BJ (cell line): ENCODE results near the gene ADAMTSL5. TPM values are rescaled to one million over a fixed set of nuclear protein-coding genes. Genes with fewer than 3 reads are reported as not detected.

Source experiments
- CTCF ChIA-PET: fragments of 350-600 bp; formaldehyde crosslinking; extraction: SDS; loops from one replicate; lab custom pipeline; 2021; ENCODE audit warnings: antibody characterized with exemption, inconsistent platforms; lab: Yijun Ruan, JAX
- POLR2A ChIA-PET: fragments of 300-600 bp; sonication (Branson Sonifier 250); formaldehyde crosslinking; extraction: SDS; loops from one replicate; lab custom pipeline; 2021; ENCODE audit warnings: antibody characterized with exemption; lab: Charles Lee
- DNase-seq: peaks from one replicate; pipeline ENCODE4 v3.0.0-alpha.2; 2011; ENCODE audit warnings: low read depth
- H3K27me3 ChIP-seq: 2 replicates; pipeline ENCODE4 v1.6.0; 2011; ENCODE audit warnings: low read length; ENCODE audit not compliant: control insufficient read depth, insufficient read depth
- H3K36me3 ChIP-seq: 2 replicates; pipeline ENCODE4 v1.5.1; 2011; ENCODE audit warnings: low read length; ENCODE audit not compliant: control insufficient read depth, insufficient read depth
- H3K4me3 ChIP-seq: 2 replicates; pipeline ENCODE4 v1.5.1; 2011; ENCODE audit warnings: low read depth, mild to moderate bottlenecking, control low read depth, low read length
- polyA plus RNA-seq: library from polyadenylated mRNA; depleted of rRNA; stranded (reverse); fragments of >200 nt; gene quantifications from 2 replicates; pipeline ENCODE4 v1.2.3, GENCODE V29; 2011
- TF ChIP-seq, protein P1 (sequence below): IDR thresholded peaks from 2 replicates; pipeline ENCODE4 v1.5.1; 2011; ENCODE audit warnings: low read depth, mild to moderate bottlenecking, control low read depth, inconsistent platforms, low read length, moderate library complexity; ENCODE audit not compliant: insufficient read depth

The ADAMTSL5 gene
- polyA plus RNA-seq, 1 experiment = 21.5 TPM

DNA sequence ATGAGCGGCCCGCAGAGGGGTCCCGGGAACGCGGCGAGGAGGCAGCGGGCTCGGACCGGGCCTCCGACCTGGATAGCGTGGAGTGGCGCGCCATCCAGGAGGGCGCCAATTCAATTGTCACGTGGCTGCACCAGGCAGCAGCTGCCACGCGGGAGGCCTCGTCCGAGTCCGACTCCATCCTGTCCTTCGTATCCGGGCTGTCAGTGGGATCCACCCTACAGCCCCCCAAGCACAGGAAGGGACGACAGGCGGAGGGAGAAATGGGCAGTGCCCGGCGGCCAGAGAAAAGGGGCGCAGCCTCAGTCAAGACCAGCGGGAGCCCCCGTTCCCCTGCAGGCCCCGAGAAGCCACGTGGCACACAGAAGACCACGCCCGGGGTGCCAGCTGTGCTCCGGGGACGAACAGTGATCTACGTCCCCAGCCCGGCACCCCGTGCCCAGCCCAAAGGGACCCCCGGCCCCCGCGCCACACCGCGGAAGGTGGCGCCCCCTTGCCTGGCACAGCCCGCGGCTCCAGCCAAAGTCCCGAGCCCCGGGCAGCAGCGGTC, 44.5 kb downstream of the ADAMTSL5 start:
- TF ChIP-seq, protein P1, sequence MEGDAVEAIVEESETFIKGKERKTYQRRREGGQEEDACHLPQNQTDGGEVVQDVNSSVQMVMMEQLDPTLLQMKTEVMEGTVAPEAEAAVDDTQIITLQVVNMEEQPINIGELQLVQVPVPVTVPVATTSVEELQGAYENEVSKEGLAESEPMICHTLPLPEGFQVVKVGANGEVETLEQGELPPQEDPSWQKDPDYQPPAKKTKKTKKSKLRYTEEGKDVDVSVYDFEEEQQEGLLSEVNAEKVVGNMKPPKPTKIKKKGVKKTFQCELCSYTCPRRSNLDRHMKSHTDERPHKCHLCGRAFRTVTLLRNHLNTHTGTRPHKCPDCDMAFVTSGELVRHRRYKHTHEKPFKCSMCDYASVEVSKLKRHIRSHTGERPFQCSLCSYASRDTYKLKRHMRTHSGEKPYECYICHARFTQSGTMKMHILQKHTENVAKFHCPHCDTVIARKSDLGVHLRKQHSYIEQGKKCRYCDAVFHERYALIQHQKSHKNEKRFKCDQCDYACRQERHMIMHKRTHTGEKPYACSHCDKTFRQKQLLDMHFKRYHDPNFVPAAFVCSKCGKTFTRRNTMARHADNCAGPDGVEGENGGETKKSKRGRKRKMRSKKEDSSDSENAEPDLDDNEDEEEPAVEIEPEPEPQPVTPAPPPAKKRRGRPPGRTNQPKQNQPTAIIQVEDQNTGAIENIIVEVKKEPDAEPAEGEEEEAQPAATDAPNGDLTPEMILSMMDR = no peak
- ChIA-PET POLR2A (no interaction called here), CTCF (interaction anchor here (1.2 to 4.3 kb wide), 4 partner anchors 10 to 24 kb away, joined by 4 to 21 read pairs (median 5); no protein-coding TSS in a partner anchor)
- peak overlapping the region; percentile 11 for H3K4me3 ChIP-seq
- DNase-seq = no peak
- no peaks in the 10 kb centered on the region for H3K36me3 ChIP-seq
- peaks cover 25% of the 10 kb centered on the region for H3K27me3 ChIP-seq

DNA sequence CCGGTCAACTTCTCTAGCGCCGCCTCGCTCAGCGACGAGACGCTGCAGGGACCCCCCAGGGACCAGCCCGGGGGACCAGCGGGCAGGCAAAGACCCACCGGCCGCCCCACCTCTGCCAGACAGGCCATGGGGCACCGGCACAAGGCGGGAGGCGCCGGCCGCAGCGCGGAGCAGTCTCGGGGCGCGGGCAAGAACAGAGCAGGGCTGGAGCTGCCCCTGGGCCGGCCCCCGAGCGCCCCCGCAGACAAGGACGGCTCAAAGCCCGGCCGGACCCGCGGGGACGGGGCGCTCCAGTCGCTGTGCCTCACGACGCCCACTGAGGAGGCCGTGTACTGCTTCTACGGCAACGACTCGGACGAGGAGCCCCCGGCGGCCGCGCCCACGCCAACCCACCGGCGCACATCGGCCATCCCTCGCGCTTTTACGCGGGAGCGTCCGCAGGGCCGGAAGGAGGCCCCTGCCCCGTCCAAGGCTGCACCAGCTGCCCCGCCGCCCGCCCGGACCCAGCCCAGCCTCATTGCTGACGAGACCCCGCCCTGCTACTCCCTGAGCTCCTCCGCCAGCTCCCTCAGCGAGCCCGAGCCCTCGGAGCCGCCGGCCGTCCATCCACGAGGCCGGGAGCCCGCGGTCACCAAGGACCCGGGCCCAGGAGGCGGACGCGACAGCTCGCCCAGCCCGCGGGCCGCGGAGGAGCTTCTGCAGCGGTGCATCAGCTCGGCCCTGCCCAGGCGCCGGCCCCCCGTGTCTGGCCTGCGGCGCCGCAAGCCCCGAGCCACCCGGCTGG, 45.1 kb downstream of the ADAMTSL5 start:
- DNase-seq = no peak
- Histone ChIP-seq H3K4me3 (no peak overlapping the region), H3K27me3 (peaks cover 25% of the 10 kb centered on the region), H3K36me3 (no peaks in the 10 kb centered on the region)
- CTCF ChIA-PET = interaction anchor here (0.9 to 4.3 kb wide), 5 partner anchors 9 to 35 kb away, joined by 3 to 21 read pairs (median 5); no protein-coding TSS in a partner anchor
- TF ChIP-seq, protein P1 = no peak
- POLR2A ChIA-PET = no interaction called here

DNA sequence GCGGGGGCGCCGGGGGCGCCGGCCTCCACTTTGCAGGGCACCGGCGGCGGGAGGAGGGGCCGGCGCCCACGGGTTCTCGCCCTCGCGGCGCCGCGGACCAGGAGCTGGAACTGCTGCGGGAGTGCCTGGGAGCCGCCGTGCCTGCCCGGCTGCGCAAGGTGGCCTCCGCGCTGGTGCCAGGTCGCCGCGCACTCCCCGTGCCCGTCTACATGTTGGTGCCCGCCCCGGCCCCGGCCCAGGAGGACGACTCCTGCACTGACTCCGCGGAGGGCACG, 45.7 kb downstream of the ADAMTSL5 start:
- no peak for DNase-seq
- ChIA-PET CTCF (interaction anchor here (0.9 to 4.3 kb wide), 5 partner anchors 9 to 36 kb away, joined by 3 to 21 read pairs (median 5); no protein-coding TSS in a partner anchor), POLR2A (no interaction called here)
- Histone ChIP-seq H3K27me3 (peaks cover 23% of the 10 kb centered on the region), H3K36me3 (no peaks in the 10 kb centered on the region), H3K4me3 (no peak overlapping the region)
- TF ChIP-seq, protein P1 = no peak

DNA sequence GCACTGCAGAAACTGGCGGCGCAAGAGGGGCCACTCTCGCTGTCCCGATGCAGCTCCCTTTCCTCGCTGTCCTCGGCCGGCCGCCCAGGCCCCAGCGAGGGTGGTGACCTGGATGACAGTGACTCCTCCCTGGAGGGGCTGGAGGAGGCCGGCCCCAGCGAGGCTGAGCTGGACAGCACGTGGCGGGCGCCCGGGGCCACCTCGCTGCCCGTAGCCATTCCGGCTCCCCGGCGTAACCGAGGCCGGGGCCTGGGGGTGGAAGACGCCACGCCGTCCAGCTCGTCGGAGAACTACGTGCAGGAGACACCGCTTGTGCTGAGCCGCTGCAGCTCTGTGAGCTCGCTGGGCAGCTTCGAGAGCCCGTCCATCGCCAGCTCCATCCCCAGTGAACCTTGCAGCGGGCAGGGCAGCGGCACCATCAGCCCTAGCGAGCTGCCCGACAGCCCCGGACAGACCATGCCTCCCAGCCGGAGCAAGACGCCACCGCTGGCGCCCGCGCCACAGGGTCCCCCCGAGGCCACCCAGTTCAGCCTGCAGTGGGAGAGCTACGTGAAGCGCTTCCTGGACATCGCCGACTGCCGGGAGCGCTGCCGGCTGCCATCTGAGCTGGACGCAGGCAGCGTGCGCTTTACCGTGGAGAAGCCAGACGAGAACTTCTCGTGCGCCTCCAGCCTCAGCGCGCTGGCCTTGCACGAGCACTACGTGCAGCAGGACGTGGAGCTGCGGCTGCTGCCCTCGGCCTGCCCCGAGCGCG, 46.2 kb downstream of the ADAMTSL5 start:
- peaks cover 19% of the 10 kb centered on the region for H3K27me3 ChIP-seq
- CTCF ChIA-PET = interaction anchor here (0.7 to 4.3 kb wide), 7 partner anchors 8 to 79 kb away, joined by 3 to 21 read pairs (median 5); no protein-coding TSS in a partner anchor
- no peak overlapping the region for H3K4me3 ChIP-seq
- TF ChIP-seq, protein P1 = no peak
- H3K36me3 ChIP-seq = no peaks in the 10 kb centered on the region
- POLR2A ChIA-PET = no interaction called here
- DNase-seq = no peak

DNA sequence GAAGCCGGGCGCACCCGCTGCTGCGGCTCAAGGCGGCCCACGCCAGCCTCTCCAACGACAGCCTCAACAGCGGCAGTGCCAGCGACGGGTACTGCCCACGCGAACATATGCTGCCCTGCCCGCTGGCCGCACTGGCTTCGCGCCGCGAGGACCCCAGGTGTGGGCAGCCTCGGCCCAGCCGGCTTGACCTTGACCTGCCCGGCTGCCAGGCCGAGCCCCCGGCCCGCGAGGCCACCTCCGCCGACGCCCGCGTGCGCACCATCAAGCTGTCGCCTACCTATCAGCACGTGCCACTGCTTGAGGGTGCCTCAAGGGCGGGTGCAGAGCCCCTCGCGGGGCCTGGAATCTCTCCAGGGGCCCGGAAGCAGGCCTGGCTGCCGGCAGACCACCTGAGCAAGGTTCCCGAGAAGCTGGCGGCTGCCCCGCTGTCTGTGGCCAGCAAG, 46.8 kb downstream of the ADAMTSL5 start:
- POLR2A ChIA-PET = no interaction called here
- TF ChIP-seq, protein P1 = no peak
- CTCF ChIA-PET = interaction anchor here (0.7 to 4.3 kb wide), 7 partner anchors 9 to 78 kb away, joined by 3 to 21 read pairs (median 5); no protein-coding TSS in a partner anchor

More for the DNA sequence above, 46.8 kb downstream of the ADAMTSL5 start:
- H3K36me3 ChIP-seq = no peaks in the 10 kb centered on the region
- H3K4me3 ChIP-seq = no peak overlapping the region
- no peak for DNase-seq
- peaks cover 14% of the 10 kb centered on the region for H3K27me3 ChIP-seq
